Stimulated activated CD8-positive, alpha-beta memory T cell treated with anti-CD3 and anti-CD28 coated beads, Interleukin-7, amount 100 ng/mL, for 1 hour (primary cell): ENCODE data around the gene PTTG1IP.

Experiments used
- DNase-seq, 2 donors: peaks; one replicate each; pipeline ENCODE4 v3.0.0-alpha.2; 2020; ENCODE audit warnings: low read depth in 2 of 2

PTTG1IP gene

GRCh38 chr21:44909719-44910118 lies 36.2 kb upstream of the PTTG1IP start:
- no peak for DNase-seq

DNA sequence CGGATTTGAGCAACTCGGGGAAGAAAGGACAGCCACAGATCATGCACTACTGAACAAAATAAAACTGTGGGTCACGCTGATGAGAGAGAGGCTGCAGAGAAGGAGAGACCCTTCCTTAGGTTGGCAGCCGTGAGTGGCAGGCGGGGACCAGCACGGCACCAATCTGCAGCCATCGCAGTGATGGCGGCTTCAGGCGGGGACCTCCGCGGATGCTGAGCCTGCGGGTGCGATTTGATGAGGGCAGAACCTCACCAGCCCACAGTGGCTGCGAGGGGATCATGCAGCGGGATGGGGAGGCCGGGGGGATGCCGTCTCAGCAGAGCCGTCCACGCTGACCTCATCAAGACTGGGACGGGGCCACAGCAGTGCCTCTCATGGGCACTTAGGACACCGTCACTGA lies 35.4 kb upstream of the PTTG1IP start:
- no peak for DNase-seq

DNA sequence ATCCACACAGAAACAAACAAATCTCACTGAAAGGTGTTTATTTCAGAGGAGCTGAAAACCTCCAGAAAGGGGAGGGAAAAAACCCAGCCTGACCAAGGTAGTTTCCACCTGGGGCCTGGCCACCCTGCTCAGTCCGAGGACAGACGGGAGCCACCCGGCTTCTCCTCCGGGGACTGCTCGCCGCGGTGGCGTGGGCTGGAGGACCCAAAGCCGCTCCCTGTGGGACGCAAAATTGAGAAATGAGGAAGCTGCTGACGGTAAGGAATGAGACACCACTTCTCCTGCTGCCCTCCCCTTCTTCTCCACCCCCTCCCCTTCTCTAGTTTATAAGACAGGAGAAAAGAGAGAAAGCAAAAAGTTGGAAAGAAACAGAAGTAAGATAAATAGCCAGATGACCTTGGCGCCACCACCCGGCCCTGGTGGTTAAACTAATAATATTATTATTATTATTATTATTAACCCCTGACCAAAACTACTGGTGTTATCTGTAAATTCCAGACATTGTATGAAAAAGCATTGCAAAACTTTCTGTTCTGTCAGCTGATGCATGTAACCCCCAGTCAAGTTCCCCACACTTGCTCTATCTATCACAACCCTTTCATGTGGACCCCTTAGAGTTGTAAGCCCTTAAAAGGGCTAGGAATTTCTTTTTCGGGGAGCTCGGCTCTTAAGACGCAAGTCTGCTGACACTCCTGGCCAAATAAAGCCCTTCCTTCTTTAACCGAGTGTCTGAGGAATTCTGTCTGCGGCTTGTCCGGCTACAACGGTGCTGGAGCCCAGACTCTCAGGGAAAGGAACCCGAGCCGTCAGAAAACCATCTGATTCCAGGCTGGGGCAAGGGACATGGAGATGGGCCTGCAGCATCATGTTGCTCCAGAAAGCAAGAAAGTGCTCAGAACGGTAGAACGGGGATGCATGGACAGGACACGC lies 34.7 kb upstream of the PTTG1IP start:
- no peak for DNase-seq

DNA sequence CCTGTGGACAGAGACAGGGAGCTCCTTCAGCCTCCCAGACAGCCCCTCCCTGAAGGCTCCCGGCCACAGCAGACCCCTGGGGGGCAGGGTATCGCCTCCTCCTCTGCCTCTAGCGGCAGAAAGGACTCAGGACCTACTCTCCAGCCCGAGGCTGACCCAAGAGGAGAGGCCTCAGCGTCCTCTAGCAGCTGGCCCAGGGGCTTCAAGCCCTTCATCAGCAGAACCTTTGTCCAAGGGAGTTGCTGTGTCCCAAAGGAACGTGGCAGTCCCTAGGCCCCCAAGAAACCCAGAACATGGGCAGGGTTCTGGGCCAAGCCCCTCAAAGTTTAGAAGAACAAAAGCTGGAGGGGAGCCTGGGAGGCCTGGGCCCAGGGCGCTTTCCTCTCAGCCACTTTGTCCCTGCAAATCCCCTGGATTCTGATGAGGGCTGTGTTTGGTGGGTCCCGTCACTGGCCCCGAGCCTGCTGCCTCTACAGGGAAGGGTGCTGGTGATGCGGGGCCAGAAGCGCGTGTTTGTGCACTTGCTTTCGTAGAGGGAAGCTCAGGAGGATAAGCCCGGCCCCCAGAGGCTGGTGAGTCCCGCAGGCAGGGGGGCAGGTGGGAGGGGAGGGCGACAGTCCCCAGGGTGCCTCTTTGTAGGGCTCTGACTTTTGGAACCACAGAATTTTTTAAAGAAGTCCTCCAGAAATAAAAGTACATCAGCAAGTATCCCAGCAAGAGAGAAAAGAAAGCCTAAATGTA lies 33.9 kb upstream of the PTTG1IP start:
- no peak for DNase-seq

DNA sequence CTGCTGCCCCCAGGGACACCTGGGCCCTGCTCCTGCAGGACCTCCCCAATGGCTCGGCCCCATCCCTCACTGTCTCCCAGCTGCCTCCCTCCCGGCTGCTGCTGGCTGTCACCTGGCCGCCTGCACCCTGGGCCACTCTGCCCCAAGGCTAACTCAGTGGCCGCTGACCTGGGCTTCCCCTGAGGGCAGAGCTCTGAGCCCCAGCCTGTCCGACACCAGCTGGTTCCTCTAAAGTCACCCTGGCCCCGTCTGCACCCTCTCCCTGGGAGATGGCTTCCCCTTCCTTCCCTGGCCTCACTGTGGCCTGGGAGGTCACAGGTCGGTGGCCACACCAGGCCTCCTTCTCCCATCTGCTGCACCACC lies 32.2 kb upstream of the PTTG1IP start:
- DNase-seq: no peak

DNA sequence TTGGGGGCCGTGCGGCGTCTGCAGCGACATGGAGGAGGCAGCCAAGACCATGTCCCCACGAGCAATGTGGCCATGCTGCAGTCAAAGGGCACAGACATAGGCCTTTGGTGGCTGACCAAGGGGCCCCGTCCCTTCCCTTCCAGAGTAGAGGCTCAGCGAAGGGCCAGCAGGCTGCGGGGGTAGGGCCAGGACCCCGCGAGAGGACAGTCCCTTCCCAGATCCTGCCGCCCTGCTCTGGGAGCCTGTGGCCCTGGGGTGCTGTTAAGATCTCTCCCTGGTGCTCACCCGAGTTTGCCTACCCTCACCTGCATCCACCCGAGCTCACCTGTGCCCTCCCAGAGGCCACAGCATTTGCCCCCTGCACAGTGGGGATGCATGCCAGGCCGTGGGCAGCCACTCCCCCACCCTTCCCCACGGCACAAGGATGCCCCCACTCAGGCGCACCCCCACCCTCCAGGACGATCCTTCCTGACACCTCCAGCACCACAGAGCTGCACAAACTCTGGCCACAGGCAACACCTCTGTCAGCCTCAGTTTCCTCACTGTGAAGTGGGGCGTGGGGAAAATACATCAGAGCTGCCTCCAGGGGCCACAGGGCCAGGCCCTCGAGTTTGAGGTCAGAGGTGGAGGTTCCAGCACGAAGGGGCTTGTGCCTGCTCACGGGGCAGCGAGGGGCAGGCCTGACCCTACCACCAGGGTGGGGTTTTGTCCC lies 31.7 kb upstream of the PTTG1IP start:
- DNase-seq: no peak

DNA sequence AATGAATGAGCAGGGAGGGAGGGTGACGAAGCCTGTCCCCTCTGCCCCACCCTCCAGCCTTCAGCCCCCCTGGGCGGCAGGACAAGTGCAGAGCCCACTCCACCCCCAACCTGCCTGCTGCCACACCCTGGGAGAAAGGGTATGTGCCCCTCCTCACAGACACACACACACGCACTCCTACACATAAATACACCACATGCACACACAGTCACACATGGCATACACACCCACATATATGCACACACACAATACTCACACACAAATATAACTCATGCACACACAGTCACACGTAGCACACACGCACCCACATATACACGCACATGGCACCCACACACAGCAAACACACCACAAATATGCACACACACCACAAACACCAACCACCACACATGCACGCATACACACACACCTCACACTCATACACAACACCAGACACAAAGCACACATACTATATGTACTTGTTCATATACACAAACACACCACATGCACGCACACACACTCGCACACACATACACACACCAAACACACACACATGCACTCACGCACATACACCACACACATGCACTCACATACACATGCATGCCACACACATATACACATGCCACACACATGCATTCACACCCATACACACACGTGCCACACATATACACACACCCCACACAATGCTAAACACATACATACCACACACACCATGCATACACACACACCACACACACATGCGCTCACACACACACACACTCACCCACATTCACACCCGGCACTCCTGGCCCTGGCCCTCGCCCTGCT lies 30.8 kb upstream of the PTTG1IP start:
- DNase-seq: no peak

DNA sequence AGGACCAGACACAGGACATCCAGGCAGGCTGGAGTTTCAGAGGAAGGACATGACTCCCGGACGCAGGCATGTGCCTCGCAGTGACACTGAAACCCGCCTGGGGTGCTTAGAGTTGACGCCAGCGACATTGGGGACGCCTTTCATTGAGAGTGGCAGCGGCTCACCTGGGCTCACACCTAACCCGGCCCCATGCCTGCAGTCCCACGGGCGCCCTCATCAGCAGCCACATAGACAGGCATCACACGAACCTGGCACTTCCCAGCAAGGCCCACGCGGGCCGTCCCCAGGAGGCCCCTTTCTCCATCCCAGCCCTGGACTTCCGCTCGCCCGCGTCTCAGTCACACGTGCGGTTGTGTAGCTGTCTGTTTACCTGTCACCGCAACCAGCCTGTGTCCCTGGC lies 30.2 kb upstream of the PTTG1IP start:
- DNase-seq: no peak

DNA sequence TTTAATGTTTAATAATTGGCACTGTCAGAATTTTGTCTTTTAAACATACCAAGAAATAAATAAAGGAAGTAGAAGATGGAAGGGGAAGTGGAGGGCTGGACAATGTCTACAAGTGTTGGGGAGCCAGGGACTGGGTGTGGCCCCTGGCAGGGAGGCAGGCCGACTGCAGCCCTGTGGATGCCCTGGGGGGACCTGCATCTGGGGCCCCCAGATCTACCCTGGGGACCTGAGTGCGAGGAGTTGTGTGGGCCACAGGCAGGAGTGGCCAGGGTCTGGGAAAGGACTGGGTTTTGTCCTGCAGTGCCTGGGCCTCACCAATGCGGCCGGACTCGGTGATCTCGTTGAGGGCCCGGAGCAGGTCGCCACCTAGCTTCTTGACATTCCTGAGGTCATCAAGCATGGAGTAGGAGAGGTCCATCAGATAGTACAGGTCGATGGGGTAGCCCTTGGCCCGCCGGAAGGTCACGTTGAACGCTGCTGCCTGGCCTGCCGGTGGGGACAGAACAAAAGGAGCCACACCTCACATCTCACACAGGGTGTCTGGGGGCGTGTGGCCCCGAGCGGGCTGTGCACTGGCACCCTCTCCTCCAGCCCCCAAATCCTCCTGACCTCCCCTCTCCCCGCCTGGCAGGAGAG lies 29.7 kb upstream of the PTTG1IP start:
- no peak for DNase-seq

DNA sequence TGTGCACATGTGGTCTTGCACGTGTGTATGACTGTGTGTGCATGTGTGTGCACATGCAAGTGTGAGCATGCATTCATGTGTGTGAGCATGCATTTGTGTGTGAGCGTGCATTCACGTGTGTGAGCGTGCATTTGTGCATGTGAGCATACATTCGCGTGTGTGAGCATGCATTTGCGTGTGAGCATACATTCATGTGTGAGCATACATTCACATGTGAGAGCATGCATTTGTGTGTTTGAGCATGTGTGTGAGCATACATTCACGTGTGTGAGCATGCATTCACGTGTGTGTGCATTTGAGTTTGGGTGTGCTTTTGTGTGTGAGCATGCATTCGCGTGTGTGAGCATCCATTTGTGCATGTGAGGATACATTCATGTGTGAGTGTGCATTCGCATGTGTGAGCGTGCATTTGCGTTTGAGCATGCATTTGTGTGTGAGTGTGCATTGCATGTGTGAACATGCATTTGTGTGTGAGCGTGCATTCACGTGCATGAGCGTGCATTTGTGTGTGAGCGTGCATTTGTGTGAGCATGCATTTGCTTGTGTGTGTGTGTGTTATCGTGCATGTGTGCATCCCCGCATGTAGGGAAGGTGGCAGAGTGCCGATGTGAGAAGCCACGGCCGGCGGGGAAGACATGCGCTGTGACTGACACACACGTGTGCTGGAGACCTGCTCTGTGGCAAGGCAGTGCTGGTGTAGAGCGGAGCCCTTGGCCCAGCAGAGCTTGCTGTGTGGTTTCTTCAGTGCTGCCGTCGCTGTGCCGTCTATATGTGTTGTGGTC lies 29.0 kb upstream of the PTTG1IP start:
- no peak for DNase-seq

- DNase-seq: no peak
Measured at GRCh38 chr21:44901391-44902074, 28.0 kb upstream of the PTTG1IP start.

DNA sequence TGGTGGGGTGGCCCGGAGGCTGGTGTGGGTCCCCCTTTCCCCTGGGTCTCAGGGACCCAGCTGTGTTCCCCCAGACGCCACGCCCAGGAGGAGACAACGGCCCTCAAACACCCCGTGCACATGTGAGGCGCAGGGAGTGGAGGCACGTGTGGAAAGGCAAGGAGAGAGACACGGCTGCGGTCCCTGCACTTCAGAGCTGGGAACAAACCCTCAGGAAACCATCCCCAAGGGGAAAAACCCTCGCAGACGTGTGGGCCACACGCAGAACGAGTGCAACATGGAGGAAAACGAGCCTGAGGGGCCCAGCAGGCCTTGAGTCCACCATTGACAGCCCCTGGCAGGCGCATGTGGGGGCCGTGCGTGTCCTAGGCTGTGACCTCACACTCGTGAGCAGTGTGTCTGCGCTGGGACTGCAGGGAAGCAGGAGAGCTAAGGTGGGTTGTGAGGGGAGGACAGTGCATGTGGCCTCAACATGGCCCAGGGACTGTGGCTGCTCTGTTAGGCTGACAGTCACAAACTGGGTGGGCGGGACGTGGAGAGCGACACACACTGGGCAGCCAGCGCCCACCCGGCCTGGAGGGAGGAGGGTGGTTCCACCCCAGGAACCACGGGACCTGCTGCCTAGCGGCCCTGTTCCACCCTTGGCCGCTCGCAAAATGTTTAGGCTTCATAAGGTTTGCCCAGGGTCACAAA lies 27.2 kb upstream of the PTTG1IP start:
- no peak for DNase-seq

- no peak for DNase-seq
Measured at GRCh38 chr21:44899768-44900558, 26.5 kb upstream of the PTTG1IP start.

DNA sequence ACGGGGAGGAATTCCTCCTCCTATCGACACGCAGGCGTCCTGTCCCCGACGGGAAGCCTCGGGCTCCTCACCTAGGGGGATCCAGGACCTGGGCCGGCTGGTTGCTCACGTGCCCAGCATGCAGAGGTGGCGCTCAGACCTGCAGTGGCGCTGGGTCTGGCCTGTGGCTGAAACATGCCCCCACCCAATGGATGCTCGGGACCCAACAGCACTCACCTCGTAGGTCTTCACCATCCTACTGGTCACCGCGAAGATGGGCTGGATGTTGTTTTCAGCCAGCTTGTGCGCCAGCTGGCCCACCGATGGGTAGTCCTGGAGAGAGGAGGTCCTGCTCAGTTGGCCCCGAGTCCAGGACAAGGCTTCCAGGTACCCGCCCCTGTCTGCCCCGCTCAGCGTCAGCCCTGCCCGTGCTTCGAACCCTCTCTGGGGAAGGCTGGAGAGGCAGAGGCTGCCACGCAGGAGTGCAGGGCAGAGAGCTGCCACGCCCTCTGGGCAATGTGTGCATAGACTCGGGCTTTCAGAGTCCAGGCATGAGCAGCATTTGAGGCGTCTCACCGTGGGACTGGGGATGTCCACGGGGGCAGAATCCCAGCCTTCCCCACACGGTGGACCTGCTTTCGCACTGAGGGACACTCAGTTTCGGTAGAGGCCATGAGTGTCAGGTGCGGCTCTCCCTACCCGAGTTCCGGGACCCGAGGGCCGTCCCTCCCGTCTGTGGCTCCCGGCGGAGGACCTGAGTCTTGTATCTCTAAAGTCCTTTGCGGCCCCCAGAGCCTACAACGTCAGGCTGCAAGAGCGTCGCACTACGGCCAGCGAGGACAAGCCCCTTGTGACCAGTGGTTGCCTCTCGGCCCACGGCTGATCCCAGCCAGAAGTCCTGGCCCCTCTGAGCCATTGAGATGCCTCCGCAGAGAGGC lies 25.6 kb upstream of the PTTG1IP start:
- DNase-seq: no peak

- no peak for DNase-seq
Measured at GRCh38 chr21:44898011-44898488, 24.6 kb upstream of the PTTG1IP start.

DNA sequence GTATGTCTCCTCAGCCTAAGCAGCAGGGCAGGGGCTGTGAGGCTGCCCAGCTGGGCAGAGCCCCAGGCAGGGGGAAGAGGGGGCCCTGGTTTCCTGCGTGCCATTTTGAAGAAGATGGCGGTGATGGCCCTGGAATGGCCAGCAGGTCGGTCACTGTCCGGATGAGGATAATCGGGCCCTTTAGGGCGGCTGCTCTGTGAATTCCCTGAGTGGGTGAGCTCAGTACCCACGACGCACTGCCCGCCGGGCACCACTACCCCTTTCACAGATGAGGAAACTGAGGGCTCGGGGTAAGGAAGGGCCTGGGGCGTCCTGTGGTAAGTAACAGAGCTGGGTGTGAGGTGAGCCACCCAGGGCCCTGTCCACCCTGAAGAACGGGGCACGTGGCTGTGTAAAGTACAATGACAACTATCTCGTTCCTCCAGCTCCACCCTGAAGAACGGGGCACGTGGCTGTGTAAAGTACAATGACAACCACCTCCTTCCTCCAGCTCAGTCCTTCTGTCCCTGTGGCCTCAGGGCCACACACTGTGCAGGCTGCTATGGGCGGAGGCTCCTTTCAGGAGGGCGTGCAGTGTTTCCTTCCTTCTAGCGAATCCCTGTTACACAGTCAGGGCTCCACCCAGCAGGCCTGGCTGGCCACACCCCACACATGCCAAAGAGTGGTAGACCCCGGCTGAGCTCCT lies 24.0 kb upstream of the PTTG1IP start:
- no peak for DNase-seq
